GM12891 (cell line): ENCODE measurements around the gene SERPINC1.
A peak's percentile ranks its signal among the peaks of the same experiment; 100 is the strongest.

Experiments
- DNase-seq: peaks from one replicate; pipeline ENCODE4 v3.0.0; 2011; ENCODE audit warnings: low spot score; ENCODE audit not compliant: insufficient read length
- FAIRE-seq: peaks from 2 replicates; lab custom pipeline; 2011; peaks lifted over from hg19 to GRCh38; lab: Jason Lieb, UNC
- PAX5 ChIP-seq: IDR thresholded peaks from 2 replicates; pipeline ENCODE4 v1.6.1; 2011; ENCODE audit warnings: low read length, moderate library complexity, mild to moderate bottlenecking; ENCODE audit not compliant: insufficient read depth, severe bottlenecking
- POLR2A ChIP-seq: IDR thresholded peaks from 2 replicates; pipeline ENCODE4 v1.6.1; 2011; ENCODE audit warnings: low read depth, low read length, control low read depth
- POLR2AphosphoS5 ChIP-seq: IDR thresholded peaks from 2 replicates; pipeline ENCODE4 v1.6.1; 2011; ENCODE audit warnings: low read depth, low read length, control low read depth
- POU2F2 ChIP-seq: IDR thresholded peaks from 2 replicates; pipeline ENCODE4 v1.6.1; 2011; ENCODE audit warnings: low read depth, mild to moderate bottlenecking, control low read depth, low read length, moderate library complexity
- SPI1 ChIP-seq: IDR thresholded peaks from 2 replicates; pipeline ENCODE4 v1.6.1; 2011; ENCODE audit warnings: low read depth, low read length, control low read depth
- TAF1 ChIP-seq: IDR thresholded peaks from 2 replicates; pipeline ENCODE4 v1.6.1; 2011; ENCODE audit warnings: low read depth, low read length, control low read depth

Gene SERPINC1

DNA sequence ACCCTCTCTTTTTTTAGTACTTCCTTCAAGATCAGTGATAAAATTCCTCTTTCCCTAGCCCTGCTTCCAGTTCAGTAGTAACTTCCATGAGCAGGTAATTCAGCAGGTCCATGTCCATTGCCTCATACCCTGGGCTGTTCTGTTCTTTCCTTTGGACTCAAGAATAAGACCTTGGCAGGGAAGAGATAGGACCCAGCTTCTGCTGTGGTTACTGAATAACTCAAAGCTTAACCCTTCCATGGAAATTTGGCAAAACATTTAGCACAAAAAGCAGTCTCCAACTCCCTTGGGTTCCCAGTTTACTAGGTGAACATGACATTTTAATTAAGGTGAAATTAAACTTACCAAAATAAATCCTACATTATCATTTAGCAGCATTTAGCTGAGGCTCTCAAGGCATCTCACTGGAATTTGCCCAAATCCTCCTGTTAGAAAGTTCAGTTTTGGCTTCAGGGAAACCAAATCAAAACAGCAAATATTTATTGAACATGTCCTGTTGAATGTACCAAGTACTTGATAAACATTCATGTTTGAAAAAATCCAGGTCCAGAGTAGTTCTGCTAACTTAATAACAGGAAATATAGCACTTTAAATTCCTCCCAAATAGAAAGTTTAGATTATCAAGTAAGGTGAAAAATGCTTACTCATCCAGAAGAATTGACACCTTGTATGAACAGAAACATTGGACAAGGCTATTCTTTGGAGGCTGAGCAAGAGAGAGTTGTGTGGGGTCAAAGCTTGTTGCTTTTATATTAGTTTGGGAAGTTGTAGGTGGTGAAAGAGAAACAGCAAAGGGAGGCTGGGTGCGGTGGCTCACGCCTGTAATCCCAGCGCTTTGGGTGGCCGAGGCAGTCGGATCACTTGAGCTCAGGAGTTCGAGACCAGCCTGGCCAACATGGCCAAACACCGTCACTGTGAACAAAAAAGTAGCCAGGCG lies 8.4 kb upstream of the SERPINC1 start:
- no peak for FAIRE-seq
- TF ChIP-seq PAX5 (no peak), POU2F2 (no peak), POLR2A (no peak), TAF1 (no peak), SPI1 (no peak), POLR2AphosphoS5 (no peak)
- DNase-seq: no peak

DNA sequence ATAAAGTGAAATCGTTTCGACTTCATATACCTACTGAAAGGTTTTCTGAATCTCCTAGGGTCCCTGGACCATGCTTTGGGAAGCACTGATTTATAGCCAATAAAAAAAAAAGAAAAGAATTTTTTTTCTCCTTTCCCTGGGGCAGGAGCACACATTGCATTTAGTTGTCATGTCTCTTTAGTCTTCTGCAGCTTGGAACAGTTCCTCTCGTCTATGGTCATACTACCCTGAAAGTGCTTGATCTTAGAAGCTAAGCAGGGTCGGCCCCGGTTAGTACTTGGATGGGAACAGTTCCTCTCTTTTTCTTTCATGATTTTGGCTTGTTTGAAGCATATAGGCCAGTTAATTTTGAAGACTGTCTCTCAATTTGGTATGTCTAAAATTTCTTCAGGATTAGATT lies 3.7 kb upstream of the SERPINC1 start:
- TF ChIP-seq POU2F2 (no peak), TAF1 (no peak), POLR2A (no peak), POLR2AphosphoS5 (no peak), PAX5 (no peak), SPI1 (no peak)
- DNase-seq (no peak), FAIRE-seq (no peak)

DNA sequence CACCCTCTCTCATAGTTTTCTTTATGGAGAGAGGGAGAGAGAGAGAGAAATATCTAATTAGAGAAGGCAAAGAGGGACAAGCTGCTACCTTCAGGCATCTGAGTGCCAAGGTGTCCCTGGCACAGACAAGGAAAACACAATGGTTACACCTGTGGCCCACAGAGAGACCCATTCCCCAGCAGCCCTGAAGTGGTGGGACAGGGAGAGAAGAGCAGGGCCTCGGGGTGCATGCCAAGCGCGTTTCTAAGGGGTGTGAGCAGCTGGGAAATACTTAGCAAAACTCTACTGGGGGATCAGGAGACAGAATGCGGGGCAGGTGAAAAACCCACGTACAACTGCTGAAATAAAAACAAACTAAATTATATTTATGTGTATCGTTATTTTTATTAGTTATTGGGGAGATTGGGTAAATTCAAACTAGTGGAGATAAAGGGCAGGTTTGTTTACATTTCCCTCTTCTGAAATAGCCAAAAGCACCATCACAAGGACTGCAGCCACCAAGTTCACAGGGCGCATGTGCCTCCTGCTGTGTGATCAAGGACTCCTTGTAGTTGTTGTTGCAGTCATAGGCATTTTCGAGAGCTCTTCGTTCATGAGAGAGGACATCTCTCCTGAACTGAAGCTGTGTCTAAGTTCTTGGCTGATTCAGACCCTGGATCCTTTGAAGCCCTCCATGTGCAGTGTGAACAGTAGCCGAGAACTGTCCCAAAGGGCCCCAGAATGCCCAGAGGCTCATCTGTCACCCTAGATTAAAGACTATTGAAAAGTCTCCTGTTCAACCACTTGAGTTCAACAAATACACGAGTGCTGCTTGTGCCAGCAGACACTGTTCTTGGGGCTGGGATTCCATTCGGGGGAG lies 737 bp upstream of the SERPINC1 start:
- DNase-seq (no peak), FAIRE-seq (no peak)
- TF ChIP-seq TAF1 (no peak), PAX5 (no peak), POU2F2 (no peak), POLR2A (no peak)

DNA sequence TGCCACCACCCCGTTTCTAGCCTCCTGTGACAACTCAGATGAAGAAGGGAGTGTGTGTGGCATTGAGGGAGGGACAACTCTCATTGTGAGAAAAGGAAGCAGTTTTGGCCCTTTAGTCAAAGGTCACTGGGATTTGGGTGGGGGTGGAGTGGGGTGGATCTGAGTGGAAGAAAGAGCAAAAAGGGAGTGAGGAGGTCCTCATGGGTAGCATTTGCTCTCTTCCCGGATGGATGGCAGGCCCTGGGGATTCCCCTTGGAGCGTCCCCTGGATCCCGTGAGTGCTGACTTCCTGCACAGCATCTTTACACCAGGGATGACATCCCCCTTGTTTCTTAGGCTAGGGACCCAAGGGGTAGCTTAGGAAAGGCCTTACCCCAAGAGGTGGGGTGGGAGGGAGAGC lies 460 bp downstream of the SERPINC1 start:
- FAIRE-seq: no peak
- TF ChIP-seq POU2F2: no peak
- no peak for DNase-seq

DNA sequence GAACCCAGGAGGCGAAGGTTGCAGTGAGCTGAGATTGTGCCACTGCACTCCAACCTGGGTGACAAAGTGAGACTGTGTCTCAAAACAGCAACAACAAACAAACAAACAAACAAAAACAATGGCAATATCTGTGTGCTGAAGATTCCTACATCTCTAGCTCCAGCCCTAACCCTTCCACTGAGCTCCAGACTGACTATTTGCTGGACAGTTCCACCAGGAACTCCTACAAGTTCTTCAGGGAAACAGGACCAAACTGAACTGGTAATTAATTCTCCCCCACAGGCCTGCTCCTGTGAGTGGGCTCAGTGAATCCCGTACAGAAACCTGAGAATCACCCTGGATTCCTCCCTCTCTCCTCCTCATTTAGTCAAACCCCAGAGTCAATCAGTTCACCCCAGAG lies 1.5 kb downstream of the SERPINC1 start:
- TF ChIP-seq TAF1 (no peak), PAX5 (no peak), POU2F2 (no peak), SPI1 (no peak), POLR2A (no peak)
- FAIRE-seq (no peak), DNase-seq (no peak)

GRCh38 chr1:173914366-173914871 lies 2.7 kb downstream of the SERPINC1 start:
- DNase-seq: peak; percentile 29
- no peak for TF ChIP-seq POLR2A
- no peak for TF ChIP-seq PAX5
- TF ChIP-seq TAF1: no peak
- TF ChIP-seq POU2F2: no peak
- TF ChIP-seq SPI1: no peak
- TF ChIP-seq POLR2AphosphoS5: no peak
- no peak for FAIRE-seq

GRCh38 chr1:173913111-173913510 lies 4.0 kb downstream of the SERPINC1 start:
- no peak for DNase-seq
- no peak for FAIRE-seq
- TF ChIP-seq POLR2A: no peak
- TF ChIP-seq SPI1: no peak
- TF ChIP-seq POU2F2: no peak
- TF ChIP-seq TAF1: no peak
- TF ChIP-seq POLR2AphosphoS5: no peak
- TF ChIP-seq PAX5: no peak

GRCh38 chr1:173903827-173904531 lies 13.1 kb downstream of the SERPINC1 start:
- no peak for FAIRE-seq
- no peak for DNase-seq

DNA sequence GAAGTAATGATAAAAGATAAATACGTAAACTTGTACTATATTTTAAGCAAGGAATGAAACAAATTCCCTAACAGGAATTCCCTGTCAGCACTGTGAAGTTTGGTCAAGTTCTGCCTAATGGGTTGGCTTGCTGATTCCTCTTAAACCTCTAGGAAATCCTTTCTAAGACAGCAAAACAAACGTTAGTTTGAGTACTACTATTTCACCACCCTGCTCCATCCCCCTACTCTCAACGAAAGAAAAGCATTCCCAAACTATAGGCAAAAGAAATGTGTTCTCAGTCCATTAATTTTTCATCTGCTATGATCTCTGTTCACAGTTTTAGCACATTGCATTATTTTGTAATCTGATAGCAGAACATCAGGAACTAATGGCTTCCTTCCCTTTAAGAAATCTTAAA lies 16.1 kb downstream of the SERPINC1 start:
- DNase-seq: no peak
- no peak for FAIRE-seq
- TF ChIP-seq SPI1: no peak
- TF ChIP-seq POLR2A: no peak
- no peak for TF ChIP-seq TAF1
- no peak for TF ChIP-seq POU2F2
- no peak for TF ChIP-seq POLR2AphosphoS5
- TF ChIP-seq PAX5: no peak

More at GRCh38 chr1:173903827-173904531, 13.1 kb downstream of the SERPINC1 start:
- TF ChIP-seq SPI1 (no peak), PAX5 (no peak), POLR2A (no peak), TAF1 (no peak), POLR2AphosphoS5 (no peak), POU2F2 (no peak)
